K562 (cell line): ENCODE data around the gene DGAT2. TPM values are rescaled to one million over a fixed set of nuclear protein-coding genes. Genes with fewer than 3 reads are reported as not detected.

ENCODE experiments used
- BCOR ChIP-seq: fragments of 450-650 bp; IDR thresholded peaks from 2 replicates; pipeline ENCODE4 v1.6.1; 2016
- BDP1 ChIP-seq: IDR thresholded peaks from 3 replicates; pipeline ENCODE4 v1.6.1; 2011; ENCODE audit not compliant: insufficient read length, insufficient read depth
- CHD4 ChIP-seq: fragments of 200-600 bp; sonication (generic); IDR thresholded peaks from 3 replicates; pipeline ENCODE4 v1.6.1; 2012; ENCODE audit warnings: low read depth, mild to moderate bottlenecking, mixed read lengths, low read length, inconsistent platforms; ENCODE audit not compliant: insufficient read depth, insufficient replicate concordance, poor library complexity, severe bottlenecking
- ETS2 ChIP-seq: IDR thresholded peaks from 2 replicates; pipeline ENCODE4 v1.6.1; 2016; ENCODE audit warnings: borderline replicate concordance, missing genetic modification characterization, mild to moderate bottlenecking, moderate library complexity, missing compliant biosample characterization; ENCODE audit not compliant: poor library complexity, severe bottlenecking
- HMG20B ChIP-seq: fragments of 250-450 bp; sonication (Bioruptor Pico); IDR thresholded peaks from 2 replicates; pipeline ENCODE4 v1.5.0; 2021; ENCODE audit warnings: mild to moderate bottlenecking
- HNRNPLL ChIP-seq: fragments of 200-400 bp; formaldehyde crosslinking; IDR thresholded peaks from 2 replicates; pipeline ENCODE4 v1.6.1; 2017; ENCODE audit warnings: low read length, low read depth, mild to moderate bottlenecking; ENCODE audit not compliant: poor library complexity, severe bottlenecking
- NRF1 ChIP-seq, 2 experiments: fragments of 450-650 bp; IDR thresholded peaks in 1 of 2; conservative IDR thresholded peaks in 1 of 2; 2 replicates each; pipeline ENCODE4 v1.6.1; 2014; ENCODE audit warnings: mild to moderate bottlenecking in 2 of 2
- PCBP1 ChIP-seq: fragments of 200-400 bp; formaldehyde crosslinking; IDR thresholded peaks from 2 replicates; pipeline ENCODE4 v1.6.1; 2018; ENCODE audit warnings: mild to moderate bottlenecking, low read depth, low read length; ENCODE audit not compliant: poor library complexity, severe bottlenecking
- RBFOX2 ChIP-seq: fragments of 200-400 bp; formaldehyde crosslinking; IDR thresholded peaks from 2 replicates; pipeline ENCODE4 v1.6.1; 2017; ENCODE audit warnings: low read depth, mild to moderate bottlenecking, low read length, moderate library complexity
- SRF ChIP-seq, 2 experiments: fragments of 250-450, 450-650 bp in 1 of 2; sonication (Bioruptor Pico) in 1 of 2; sonication (generic) in 1 of 2; formaldehyde crosslinking; IDR thresholded peaks; 2 replicates each; pipeline versions ENCODE4 v1.5.0 to v1.5.1; 2020 to 2022; ENCODE audit warnings: mild to moderate bottlenecking in 1 of 2, missing genetic modification reagents in 1 of 2
- U2AF2 ChIP-seq: fragments of 200-400 bp; formaldehyde crosslinking; optimal IDR thresholded peaks from 2 replicates; pipeline ENCODE3; 2017; ENCODE audit warnings: low read depth, mild to moderate bottlenecking, low read length
- ZFP30 ChIP-seq: fragments of 250-450 bp; sonication (Bioruptor Pico); IDR thresholded peaks from 2 replicates; pipeline ENCODE4 v1.8.0; 2022; ENCODE audit warnings: moderate library complexity, mild to moderate bottlenecking, inconsistent platforms, borderline replicate concordance
- ZNF165 ChIP-seq: fragments of 250-450 bp; sonication (Bioruptor Pico); IDR thresholded peaks from 2 replicates; pipeline ENCODE4 v1.4.0; 2020; ENCODE audit warnings: borderline replicate concordance
- ZNF316 ChIP-seq: fragments of 450-650 bp; IDR thresholded peaks from 2 replicates; pipeline ENCODE4 v1.6.1; 2016
- ZNF384 ChIP-seq: IDR thresholded peaks from 2 replicates; pipeline ENCODE4 v1.6.1; 2012; ENCODE audit warnings: low read depth, low read length, improper control_type of control experiment
- polyA plus RNA-seq, 8 experiments: library from polyadenylated mRNA; depleted of rRNA in 4 of 8; stranded (reverse) in 5 of 8; unstranded in 3 of 8; fragments of >200 nt; fragmentation: Nextera tagmentation in 2 of 8; fragmentation: Illumina TruSeq in 1 of 8; extraction: Ambion mirVana in 2 of 8; extraction: Trizol in 1 of 8; gene quantifications; 2 replicates each; pipeline versions ENCODE4 v1.2.1 to v1.2.3, GENCODE V29; 2011 to 2014; ENCODE audit warnings: inconsistent platforms in 1 of 8, missing spikeins in 1 of 8
- total RNA-seq, 7 experiments: library from RNA; depleted of rRNA in 6 of 7; stranded (reverse); fragments of >200 nt in 6 of 7; fragmentation: Illumina TruSeq in 2 of 7; extraction: Trizol in 2 of 7; gene quantifications; 2 replicates each; pipeline versions ENCODE4 v1.2.1 to v1.2.3, GENCODE V29; 2011 to 2021; ENCODE audit warnings: low replicate concordance in 1 of 7
- TF ChIP-seq, protein P1 (sequence below): fragments of 250-450 bp; sonication (Bioruptor Pico); IDR thresholded peaks from 2 replicates; pipeline ENCODE4 v1.5.0; 2021
- TF ChIP-seq, protein P2 (sequence below): conservative IDR thresholded peaks from 2 replicates; pipeline ENCODE4 v1.6.1; 2011; ENCODE audit warnings: low read depth, mild to moderate bottlenecking, low read length; ENCODE audit not compliant: control insufficient read depth
- TF ChIP-seq, protein P3 (sequence below): fragments of 450-650 bp; IDR thresholded peaks from one replicate; pipeline ENCODE4 v1.6.1; 2018; ENCODE audit warnings: mild to moderate bottlenecking, moderate library complexity; ENCODE audit not compliant: partially characterized antibody
- TF ChIP-seq, protein P4 (sequence below): fragments of 450-650 bp; formaldehyde crosslinking; IDR thresholded peaks from 2 replicates; pipeline ENCODE4 v1.4.0; 2022; ENCODE audit warnings: missing genetic modification characterization
- TF ChIP-seq, protein P5 (sequence below): fragments of 250-450 bp; sonication (Bioruptor Pico); IDR thresholded peaks from 2 replicates; pipeline ENCODE4 v1.8.0; 2022; ENCODE audit warnings: inconsistent platforms, mild to moderate bottlenecking, moderate library complexity, borderline replicate concordance

DGAT2 gene
- total and polyA plus RNA-seq, 9 of the 15 experiments (the other 6 are each of a cell fraction or from before 2014, with no cell fraction given): 0.68 to 2.8 (median 1.8) TPM

DNA sequence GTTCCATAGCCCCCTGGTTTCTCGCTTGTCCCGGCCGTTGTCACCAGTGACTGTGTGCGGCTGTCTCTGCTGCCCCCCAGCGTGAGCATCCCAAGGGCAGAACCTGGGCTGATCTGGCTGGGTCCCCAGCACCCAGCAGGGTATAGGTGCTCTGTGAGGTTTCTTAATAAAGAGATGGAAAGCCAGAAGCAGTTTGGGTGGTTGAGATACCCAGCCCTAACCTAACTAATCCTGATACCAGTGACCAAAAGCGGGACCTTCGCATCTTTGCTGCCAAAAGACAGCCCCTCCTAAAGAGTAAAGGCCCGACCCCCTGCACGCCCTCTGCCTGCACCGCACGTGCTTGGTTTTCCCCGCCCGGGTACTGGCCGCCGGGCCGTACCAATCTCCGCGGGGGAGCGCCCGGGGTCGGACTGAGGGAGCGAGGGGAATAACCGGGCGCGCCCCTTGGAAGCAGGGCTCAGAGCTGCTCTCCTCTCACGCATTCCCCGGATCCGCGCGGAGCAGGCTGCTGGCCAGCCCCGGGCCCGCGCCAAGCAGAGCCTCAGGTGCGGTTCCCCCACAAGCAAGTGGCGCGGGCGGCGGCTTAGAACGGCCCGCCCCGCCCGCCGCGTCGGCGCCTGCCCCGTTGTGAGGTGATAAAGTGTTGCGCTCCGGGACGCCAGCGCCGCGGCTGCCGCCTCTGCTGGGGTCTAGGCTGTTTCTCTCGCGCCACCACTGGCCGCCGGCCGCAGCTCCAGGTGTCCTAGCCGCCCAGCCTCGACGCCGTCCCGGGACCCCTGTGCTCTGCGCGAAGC is at the start of gene DGAT2 (continued):
- TF ChIP-seq, protein P1, sequence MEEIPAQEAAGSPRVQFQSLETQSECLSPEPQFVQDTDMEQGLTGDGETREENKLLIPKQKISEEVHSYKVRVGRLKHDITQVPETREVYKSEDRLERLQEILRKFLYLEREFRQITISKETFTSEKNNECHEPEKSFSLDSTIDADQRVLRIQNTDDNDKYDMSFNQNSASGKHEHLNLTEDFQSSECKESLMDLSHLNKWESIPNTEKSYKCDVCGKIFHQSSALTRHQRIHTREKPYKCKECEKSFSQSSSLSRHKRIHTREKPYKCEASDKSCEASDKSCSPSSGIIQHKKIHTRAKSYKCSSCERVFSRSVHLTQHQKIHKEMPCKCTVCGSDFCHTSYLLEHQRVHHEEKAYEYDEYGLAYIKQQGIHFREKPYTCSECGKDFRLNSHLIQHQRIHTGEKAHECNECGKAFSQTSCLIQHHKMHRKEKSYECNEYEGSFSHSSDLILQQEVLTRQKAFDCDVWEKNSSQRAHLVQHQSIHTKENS: no peak
- TF ChIP-seq, protein P2, sequence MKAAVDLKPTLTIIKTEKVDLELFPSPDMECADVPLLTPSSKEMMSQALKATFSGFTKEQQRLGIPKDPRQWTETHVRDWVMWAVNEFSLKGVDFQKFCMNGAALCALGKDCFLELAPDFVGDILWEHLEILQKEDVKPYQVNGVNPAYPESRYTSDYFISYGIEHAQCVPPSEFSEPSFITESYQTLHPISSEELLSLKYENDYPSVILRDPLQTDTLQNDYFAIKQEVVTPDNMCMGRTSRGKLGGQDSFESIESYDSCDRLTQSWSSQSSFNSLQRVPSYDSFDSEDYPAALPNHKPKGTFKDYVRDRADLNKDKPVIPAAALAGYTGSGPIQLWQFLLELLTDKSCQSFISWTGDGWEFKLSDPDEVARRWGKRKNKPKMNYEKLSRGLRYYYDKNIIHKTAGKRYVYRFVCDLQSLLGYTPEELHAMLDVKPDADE: peak; percentile 15; the same call in 1 of the 2 replicates
- peak; percentile 80 to 83 for TF ChIP-seq NRF1 (conservative IDR thresholded peaks at IDR 0.05 in 1 of 2, IDR thresholded peaks at IDR 0.05 in 1 of 2)
- peak; percentile 93 for TF ChIP-seq PCBP1
- TF ChIP-seq HNRNPLL: peak; percentile 67
- no peak for TF ChIP-seq ZFP30 (CRISPR knock-in tag)
- no peak for TF ChIP-seq BDP1
- TF ChIP-seq ETS2 (tag): no peak
- no peak for TF ChIP-seq ZNF316
- TF ChIP-seq, protein P3, sequence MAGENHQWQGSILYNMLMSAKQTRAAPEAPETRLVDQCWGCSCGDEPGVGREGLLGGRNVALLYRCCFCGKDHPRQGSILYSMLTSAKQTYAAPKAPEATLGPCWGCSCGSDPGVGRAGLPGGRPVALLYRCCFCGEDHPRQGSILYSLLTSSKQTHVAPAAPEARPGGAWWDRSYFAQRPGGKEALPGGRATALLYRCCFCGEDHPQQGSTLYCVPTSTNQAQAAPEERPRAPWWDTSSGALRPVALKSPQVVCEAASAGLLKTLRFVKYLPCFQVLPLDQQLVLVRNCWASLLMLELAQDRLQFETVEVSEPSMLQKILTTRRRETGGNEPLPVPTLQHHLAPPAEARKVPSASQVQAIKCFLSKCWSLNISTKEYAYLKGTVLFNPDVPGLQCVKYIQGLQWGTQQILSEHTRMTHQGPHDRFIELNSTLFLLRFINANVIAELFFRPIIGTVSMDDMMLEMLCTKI: no peak
- TF ChIP-seq, protein P4, sequence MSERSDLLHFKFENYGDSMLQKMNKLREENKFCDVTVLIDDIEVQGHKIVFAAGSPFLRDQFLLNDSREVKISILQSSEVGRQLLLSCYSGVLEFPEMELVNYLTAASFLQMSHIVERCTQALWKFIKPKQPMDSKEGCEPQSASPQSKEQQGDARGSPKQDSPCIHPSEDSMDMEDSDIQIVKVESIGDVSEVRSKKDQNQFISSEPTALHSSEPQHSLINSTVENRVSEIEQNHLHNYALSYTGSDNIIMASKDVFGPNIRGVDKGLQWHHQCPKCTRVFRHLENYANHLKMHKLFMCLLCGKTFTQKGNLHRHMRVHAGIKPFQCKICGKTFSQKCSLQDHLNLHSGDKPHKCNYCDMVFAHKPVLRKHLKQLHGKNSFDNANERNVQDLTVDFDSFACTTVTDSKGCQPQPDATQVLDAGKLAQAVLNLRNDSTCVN (CRISPR knock-in tag): no peak
- TF ChIP-seq ZNF384: no peak
- TF ChIP-seq ZNF165 (CRISPR knock-in tag): peak; percentile 9; the same call in 1 of the 2 replicates
- TF ChIP-seq SRF (CRISPR knock-in tag; IDR thresholded peaks at IDR 0.05): 0 out of 4 replicates have a peak, but pooled peaks of 1 of the 2 experiments have one; percentile 16
- TF ChIP-seq, protein P5, sequence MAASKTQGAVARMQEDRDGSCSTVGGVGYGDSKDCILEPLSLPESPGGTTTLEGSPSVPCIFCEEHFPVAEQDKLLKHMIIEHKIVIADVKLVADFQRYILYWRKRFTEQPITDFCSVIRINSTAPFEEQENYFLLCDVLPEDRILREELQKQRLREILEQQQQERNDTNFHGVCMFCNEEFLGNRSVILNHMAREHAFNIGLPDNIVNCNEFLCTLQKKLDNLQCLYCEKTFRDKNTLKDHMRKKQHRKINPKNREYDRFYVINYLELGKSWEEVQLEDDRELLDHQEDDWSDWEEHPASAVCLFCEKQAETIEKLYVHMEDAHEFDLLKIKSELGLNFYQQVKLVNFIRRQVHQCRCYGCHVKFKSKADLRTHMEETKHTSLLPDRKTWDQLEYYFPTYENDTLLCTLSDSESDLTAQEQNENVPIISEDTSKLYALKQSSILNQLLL (CRISPR knock-in tag): no peak
- TF ChIP-seq RBFOX2: peak; percentile 69
- no peak for TF ChIP-seq U2AF2
- TF ChIP-seq BCOR: peak; percentile 60
- peak; percentile 63 for TF ChIP-seq CHD4
- TF ChIP-seq HMG20B (CRISPR knock-in tag): no peak
